CD4-positive, alpha-beta T cell treated with Interleukin-4 for 1 hour (primary cell): ENCODE data around the gene GDPGP1.
"Not testable (repeated sequence)": the region's sequence is repeated elsewhere in the genome, so short reads cannot be mapped to it uniquely, and the experiment has no call there.

Experiments used
- DNase-seq, 2 donors: peaks; one replicate each; pipeline ENCODE4 v3.0.0-alpha.2; 2020 to 2022

Gene GDPGP1

DNA sequence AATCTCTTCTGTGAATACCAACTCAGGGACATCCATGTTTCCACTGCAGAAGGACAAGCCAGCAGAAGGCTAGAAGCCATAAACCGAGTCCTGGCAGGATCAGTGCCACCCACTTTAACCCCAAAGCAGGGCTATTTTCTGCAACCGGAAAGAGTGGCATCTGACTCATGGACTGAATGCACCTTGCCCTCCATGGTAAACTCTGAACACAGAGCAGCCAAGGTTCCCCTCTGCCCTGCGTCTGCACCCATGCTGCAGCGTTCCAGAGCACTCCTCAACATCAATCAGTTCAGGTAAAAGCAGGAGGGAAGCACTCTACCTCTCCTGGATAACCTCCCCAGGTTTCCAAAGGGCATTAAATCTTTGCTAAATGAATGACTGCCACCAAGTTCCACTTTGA is 30.7 kb downstream of the GDPGP1 start:
- DNase-seq = peak in 1 of 2 donors; percentile 22

DNA sequence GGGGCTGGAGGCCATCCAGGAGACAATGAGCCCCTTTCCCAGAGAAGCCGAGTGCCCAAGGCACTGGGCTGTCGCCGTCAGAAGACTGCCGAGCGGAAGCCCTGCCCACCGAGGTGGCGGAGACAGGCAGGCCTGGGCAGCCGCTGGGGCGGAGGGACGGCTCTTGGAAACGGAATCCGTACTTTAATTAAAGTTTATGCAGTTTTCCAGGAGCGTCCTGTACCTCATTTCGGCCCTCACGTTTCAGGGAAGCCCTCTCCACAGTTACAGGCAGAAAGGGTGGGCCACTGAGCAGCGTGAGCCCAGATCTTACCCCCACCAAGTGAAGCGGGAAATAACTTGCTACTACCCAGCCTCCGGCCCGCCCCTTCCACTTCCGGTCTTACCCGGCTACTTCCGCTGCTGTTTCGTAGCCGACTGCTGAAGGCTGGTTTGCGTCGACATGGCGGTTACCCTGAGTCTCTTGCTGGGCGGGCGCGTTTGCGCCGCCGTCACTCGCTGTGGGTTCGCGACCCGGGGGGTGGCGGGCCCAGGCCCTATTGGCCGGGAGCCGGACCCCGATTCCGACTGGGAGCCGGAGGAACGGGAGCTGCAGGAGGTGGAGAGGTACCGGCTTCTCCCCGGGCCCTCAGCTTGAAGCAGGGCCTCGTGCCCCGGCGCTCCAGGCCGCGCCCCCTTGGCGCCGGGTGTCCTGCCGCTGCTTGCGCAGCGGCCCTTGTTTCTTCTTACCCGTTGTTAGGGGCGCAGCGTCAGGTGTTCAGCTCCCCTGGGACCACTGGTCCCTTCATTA is 31.5 kb downstream of the GDPGP1 start, which contains the start of gene NGRN:
NGRN (plus strand) TSS at position 402 of the 790 bp plus-strand sequence; CDS start at position 443, 41 bp downstream.
- DNase-seq = peak; percentile 91 to 92

DNA sequence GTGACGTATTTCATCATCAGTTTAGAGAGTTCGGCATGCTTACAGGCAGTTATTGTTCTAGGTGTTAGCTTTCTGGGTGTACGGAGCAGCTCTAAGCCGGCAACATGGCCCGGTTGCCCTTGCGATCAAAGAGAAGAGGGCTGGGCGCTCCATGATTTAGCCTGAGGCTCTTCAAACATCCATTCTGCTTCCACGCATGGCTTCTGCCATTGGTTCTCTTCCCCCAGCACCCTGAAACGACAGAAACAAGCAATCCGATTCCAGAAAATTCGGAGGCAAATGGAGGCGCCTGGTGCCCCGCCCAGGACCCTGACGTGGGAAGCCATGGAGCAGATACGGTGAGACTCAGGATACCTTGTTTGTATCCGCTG is 32.0 kb downstream of the GDPGP1 start:
- peak; percentile 51 to 65 for DNase-seq

GRCh38 chr15:90266485-90266884 is 32.5 kb downstream of the GDPGP1 start:
- DNase-seq = peak; percentile 17 to 45

DNA sequence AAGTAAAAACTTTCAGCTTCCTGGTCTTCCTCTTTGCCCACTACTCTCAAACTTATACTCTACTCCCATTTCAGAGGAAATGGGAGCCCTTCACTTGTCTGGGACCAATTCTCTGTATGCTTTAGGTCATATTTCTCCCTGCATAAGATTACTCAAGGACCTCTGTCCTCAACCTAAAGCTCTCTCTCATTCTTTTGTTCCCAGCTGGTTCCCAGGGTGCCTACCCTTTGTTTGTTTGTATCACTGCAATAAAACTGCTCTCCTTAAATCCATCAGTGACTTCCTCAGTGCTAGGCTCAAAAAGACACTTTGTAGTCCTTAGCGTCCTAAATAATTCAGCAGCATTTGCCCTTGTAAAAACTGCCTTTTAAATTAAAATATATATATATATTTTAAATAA is 34.4 kb downstream of the GDPGP1 start:
- DNase-seq = no peak

- no peak for DNase-seq
Measured at GRCh38 chr15:90270502-90271150, 36.6 kb downstream of the GDPGP1 start.

DNA sequence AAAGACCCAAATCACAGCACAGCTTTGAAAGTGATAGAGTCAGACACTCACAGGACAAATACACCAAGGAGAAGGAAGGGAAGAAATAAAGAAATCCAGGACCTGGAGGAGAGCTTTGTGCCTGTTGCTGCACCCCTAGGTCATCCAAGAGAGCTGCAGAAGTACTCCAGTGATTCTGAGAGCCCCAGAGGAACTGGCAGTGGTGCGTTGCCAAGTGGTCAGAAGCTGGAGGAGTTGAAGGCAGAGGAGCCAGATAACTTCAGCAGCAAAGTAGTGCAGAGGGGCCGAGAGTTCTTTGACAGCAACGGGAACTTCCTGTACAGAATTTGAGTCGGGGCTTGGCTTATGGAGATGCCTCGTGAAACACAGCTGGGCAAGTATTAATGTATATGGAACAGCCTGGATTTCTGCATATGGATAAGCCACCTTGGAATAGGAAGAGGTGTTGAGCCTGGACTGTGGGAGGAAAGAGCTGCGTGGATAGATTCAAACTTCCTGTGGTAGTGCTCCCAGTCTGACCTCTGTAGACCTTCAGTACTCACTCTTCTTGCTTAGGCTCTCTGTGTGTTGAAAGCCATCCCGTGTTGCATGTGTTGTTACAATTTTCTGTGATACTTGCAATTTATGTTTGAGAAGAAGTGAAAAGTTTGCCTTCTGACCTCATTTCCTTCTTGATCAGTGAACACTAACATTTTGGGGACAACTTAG is 37.6 kb downstream of the GDPGP1 start:
- no peak for DNase-seq

GRCh38 chr15:90278467-90278866 is 44.5 kb downstream of the GDPGP1 start:
- not testable (repeated sequence) for DNase-seq

GRCh38 chr15:90280743-90281142 is 46.7 kb downstream of the GDPGP1 start:
- not testable (repeated sequence) for DNase-seq

- DNase-seq = not testable (repeated sequence)
Measured at GRCh38 chr15:90281637-90282036, 47.6 kb downstream of the GDPGP1 start.

- DNase-seq = peak; percentile 56 to 66
Measured at GRCh38 chr15:90286678-90287077, 52.7 kb downstream of the GDPGP1 start.

DNA sequence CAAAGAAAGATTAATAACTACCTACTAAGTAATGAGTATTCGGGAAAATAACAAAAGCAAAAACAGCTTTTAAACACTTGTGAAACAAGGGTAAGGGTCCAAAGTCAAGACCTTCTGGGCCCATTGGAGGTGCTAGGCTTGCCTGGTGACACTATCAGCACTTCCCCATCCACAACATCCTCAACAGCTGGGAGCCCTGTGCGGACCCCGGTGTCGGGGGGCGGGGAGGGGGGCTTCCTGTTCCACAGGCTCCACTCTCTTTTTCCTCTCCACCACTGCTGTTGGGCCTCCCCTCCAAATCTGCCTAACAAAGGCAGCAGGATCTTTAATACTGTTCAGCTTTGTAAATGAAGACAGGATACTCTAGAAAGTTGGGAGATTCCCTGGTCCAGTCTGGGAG is 53.1 kb downstream of the GDPGP1 start:
- DNase-seq = no peak

DNA sequence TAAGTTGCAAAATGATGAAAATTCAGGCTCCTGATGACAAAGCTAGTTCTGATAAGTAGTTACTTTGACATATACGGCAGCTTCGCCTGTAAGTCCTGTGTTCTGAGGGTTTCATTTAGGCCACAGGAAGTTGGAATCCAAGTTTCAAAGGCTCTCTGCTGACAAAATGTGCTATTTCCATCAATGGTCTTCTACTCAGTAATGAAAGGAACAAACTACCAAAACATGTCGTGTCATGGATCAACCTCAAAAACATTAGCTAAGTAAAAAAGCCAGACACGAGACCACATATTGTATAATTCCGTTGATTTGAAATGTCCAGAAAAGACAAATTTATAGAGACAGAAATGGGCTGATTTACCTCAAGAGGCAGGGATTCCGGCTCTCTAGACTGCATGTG is 53.9 kb downstream of the GDPGP1 start:
- no peak for DNase-seq

DNA sequence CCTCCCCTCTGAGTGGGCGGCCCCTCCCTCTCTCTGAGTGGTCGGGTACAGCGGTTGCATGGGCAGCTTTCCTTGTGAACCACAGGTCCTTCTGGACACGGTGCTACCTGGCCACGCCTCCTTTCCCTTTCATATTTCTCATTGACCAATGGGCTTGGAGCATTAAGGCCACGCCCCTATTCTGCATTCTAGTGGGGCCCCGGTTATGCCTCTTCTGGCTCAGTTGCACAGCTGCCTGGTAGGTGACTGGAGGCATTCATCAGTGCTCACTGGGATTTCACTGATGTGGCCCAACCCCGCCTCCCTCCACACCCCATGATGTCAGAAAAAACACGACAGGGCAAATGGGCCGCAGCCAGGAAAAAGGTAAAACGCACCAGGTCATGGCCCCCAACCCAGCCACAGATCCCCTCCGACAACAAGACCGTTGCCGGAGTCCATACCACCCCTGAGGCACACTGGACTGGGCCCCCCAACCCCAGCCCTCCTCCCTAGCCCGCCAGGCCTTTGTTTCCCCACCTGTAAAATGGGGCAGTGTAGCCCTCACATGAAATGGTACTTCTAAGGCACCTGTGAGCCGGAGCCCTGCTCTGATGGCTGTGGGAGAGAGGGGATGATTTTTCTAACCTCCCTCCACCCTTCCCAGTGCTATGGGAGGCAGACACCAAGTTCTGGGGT is 57.8 kb downstream of the GDPGP1 start:
- DNase-seq = no peak

DNA sequence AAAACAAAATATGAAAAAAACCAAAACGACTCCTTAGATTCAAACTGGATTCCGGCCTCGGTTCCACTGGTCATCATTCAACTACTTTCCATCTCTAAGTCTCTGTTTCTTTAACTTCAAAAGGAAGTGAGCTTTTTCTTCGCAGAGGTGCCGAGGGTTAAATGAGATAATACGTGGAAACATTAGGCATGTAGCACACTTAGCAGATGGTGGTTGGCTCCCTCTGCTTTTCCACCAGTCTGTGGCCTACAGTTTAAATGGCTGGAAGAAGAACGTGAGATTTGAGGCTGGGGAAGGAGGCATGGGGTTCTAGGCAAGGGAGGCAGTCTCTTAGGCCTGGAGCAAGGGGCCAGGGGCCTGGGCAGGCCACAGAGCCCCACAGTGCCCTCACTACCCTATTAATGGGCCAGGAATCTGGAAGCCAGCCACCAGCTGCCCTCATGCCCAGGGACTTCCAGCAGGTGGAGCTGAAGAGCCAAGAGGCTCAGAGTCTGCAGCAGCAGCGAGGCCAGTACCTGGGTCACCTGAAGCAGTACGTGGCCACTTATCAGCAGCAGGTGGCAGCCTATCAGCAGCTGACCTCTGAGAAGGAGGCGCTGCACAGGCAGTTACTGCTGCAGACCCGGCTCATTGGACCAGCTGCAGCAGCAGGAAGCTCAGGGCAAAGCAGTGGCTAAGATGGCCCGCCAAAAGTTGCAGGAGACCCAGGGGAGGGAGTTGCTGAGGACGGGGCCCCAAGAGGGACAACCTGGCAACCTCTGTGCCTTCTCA is 59.2 kb downstream of the GDPGP1 start:
- peak; percentile 72 for DNase-seq

- no peak for DNase-seq
Measured at GRCh38 chr15:90294159-90294558, 60.1 kb downstream of the GDPGP1 start.

DNA sequence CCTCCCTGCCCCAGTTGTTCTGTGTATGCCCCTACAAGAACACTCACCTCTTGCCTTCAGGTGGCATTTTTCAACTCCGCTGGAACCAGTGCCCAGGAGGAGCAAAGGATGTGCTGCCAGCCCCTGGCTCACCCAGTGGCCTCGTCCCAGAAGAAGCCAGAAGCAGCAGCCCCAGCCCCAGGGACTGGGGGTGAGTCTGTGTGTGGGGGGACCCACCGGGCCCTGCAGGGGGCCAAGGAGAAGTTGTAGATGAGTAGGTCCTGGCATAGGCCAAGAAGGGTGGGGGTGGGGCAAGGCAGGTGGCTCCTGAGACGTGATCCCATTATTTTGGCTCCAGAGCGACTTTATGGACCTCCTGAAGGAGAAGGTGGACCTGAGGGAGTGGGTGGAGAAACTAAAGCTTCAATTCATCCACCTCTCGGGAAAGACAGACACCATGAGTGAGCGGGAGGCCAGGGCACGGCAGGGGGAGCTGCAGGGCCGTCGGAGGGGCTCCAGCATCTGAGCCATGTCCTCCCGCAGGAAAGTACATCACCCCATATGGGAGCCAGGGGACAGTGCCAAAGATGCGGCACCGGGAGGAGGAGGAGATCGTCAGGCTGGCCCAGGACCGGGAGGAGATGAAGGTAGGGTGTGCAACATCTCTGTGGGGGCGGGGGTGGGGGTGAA is 60.7 kb downstream of the GDPGP1 start:
- no peak for DNase-seq

- DNase-seq = no peak
Measured at GRCh38 chr15:90295270-90295648, 61.2 kb downstream of the GDPGP1 start.
